LNCAP (cell line): ENCODE data around the gene CCDC127.

Source experiments
- TF ChIP-seq, protein P1 (sequence below): fragments of 450-650 bp; IDR thresholded peaks from 2 replicates; pipeline ENCODE4 v1.5.1; 2017; ENCODE audit warnings: mild to moderate bottlenecking

The CCDC127 gene, protein sequence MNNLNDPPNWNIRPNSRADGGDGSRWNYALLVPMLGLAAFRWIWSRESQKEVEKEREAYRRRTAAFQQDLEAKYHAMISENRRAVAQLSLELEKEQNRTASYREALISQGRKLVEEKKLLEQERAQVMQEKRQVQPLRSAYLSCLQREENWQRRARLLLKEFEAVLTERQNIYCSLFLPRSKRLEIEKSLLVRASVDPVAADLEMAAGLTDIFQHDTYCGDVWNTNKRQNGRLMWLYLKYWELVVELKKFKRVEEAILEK

DNA sequence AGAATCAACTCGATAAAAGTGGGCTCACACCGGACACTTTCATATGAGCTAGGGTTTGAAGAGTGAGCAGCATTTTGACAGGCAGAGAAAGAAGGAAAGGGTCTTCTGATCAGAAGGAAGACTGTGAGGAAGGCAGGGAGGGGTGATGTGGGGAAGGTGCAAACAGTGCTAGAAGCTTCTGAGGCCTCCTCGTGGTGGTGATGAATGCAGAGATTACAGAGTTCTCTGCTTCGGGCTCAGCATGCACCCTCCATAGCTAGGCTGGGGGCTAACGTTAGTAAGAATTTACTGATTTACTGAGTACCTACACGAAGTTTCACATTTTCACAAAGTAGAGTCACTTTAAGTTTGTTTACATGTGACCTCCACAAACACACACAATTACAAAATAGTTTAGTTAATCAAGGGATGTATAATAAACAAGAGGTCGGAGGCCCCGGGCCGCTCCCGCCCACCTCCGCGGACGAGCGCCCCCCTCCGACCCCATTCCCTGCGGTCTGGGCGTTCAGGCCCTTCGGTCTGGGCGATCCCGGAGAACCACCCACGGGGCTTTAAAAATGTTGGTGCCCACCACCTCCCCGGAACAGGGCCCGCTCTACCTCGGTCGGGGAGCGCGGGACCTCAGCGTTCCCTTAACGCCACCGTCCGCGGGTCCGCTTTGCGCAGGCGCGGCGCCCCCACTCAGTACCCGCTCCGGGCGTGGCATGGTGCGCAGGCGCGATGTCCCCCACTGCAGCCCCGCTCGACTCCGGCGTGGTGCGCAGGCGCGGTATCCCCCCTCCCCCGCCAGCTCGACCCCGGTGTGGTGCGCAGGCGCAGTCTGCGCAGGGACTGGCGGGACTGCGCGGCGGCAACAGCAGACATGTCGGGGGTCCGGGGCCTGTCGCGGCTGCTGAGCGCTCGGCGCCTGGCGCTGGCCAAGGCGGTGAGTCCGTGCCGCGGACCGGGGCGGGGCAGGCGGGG is at the start of gene CCDC127, which contains the start of gene SDHA:
CCDC127 (minus strand) TSS at position 660 of the 963 bp plus-strand sequence. CDS start 1,304 bp downstream, outside the sequence.
SDHA (plus strand) TSS at position 827 of the 963 bp plus-strand sequence; CDS start at position 863, 36 bp downstream.
- TF ChIP-seq, protein P1, sequence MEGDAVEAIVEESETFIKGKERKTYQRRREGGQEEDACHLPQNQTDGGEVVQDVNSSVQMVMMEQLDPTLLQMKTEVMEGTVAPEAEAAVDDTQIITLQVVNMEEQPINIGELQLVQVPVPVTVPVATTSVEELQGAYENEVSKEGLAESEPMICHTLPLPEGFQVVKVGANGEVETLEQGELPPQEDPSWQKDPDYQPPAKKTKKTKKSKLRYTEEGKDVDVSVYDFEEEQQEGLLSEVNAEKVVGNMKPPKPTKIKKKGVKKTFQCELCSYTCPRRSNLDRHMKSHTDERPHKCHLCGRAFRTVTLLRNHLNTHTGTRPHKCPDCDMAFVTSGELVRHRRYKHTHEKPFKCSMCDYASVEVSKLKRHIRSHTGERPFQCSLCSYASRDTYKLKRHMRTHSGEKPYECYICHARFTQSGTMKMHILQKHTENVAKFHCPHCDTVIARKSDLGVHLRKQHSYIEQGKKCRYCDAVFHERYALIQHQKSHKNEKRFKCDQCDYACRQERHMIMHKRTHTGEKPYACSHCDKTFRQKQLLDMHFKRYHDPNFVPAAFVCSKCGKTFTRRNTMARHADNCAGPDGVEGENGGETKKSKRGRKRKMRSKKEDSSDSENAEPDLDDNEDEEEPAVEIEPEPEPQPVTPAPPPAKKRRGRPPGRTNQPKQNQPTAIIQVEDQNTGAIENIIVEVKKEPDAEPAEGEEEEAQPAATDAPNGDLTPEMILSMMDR = peak; percentile 67

DNA sequence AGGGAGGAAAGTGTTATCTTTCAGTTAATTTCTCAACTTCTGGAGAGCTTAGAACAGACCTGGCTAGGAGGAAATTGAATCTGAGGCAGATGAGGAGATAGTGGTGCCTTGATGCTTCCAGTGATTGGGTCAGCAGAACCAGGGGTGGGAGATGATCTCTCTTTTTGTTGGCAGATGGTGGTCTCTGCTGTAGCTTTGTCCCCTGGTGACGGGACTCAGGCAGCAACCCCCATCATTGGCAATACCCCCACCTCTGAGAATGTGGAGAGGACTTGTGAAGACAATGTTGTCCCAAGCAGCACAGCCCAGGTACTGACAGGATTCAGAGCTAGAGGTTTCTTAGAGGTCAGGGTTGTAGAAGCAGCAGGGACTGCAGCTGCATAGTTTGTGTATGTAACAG is 49.8 kb upstream of the CCDC127 start:
- TF ChIP-seq, protein P1 = no peak

DNA sequence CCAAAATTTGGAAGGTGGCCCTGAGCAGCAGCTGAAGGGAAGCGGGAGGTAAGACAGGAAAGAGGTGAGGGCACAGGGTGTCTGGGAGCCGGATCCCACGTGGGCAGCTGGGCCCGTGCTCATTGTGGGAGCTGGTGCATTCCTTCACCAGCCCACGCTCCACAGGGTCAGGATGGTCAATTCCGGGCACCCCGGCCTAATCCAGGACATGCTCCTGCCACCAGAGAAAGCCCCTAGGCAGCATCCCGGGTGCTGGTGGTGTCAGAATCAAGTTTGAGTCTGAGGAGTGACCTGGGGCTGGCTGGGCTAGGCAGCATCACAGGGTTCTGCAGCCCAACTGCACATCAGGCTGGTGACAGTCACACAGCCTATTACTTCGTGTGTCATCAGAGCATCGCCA is 46.4 kb upstream of the CCDC127 start:
- TF ChIP-seq, protein P1 = no peak

DNA sequence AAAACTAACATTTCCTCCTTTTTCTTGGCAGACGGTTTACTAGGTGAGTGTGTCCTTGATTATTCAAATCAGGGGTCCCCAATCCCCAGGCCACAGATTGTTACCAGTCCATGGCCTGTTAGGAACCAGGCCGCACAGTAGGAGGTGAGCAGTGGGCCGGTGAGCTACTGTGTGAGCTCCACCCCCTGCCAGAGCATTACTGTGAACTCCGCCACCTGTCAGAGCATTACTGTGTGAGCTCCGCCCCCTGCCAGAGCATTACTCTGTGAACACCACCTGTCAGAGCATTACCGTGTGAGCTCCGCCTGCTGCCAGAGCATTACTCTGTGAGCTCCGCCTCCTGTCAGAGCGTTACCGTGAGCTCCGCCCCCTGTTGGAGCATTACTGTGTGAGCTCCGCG is 39.2 kb upstream of the CCDC127 start:
- TF ChIP-seq, protein P1 = no peak

DNA sequence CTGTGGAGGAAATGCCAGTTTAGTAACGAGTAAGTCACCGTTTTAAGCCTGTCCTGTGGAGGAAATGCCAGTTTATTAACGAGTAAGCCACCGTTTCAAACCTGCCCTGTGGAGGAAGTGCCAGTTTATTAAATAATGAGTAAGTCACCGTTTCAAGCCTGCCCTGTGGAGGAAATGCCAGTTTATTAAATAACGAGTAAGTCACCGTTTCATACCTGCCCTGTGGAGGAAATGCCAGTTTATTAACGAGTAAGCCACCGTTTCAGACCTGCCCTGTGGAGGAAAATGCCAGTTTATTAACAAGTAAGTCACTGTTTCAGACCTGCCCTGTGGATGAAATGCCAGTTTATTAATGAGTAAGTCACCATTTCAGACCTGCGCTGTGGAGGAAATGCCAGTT is 34.6 kb upstream of the CCDC127 start:
- TF ChIP-seq, protein P1 = no peak

DNA sequence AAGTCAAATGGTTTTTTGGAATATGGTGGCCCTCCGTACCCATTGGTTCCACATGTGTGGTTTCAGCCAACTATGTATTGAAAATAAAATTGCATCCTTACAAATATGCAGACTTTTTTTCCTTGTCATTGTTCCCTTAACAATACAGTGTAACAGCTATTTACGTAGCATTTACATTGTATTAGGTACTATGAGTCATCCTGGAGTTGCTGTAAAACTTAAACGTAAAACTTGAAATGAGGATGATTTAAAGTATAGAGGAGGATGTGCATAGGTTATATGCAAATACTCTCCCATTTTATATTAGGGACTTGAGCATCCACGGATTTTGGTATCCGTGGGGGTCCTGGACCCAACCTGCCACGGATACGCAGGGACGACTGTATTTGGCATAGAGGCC is 16.5 kb upstream of the CCDC127 start:
- TF ChIP-seq, protein P1 = no peak

DNA sequence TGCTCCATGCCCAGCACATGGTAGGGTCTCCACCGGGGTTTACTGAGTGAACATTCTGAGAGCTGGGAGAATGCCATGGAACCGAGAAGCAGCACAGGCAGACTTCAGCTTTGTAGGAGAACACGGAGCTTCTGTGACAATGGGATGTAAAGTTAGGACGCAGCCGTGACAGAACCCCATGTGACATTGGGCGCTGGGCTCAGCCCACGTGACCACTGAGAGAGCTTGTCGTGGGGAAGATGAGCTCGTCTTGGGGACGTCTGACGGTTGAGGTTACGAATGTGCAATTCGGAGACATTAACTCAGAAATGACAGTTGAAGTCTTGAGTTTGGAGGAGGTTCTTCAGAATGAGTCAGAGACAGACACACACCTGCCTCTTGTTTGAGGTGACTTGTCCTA is 13.7 kb upstream of the CCDC127 start:
- TF ChIP-seq, protein P1 = no peak
